ENCODE measurements around the gene ALDH8A1. TPM values are rescaled to one million over a fixed set of nuclear protein-coding genes. Genes with fewer than 3 reads are reported as not detected.

The ALDH8A1 gene
- total and polyA plus RNA-seq, 2 donors, result 0.60 to 1.1 TPM

DNA sequence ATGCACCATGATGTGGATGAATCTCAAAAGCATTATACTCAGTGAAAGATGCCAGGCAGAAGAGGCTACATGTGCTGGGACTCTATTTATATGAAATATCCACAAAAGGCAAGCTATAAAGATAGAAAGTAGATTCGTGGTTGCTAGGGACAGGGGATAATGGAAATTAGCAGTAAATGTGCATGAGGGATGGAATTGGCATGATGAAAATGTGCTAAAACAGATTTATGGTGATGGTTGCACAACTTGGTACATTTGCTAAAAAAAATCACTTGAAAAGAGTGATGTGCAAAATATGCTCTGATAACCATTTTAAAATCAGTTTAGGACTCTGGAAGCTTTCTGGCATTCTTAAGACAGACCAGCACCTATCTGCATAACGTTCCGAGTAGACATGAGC is 61.6 kb downstream of the ALDH8A1 start:
- no peak overlapping the region for H3K27ac ChIP-seq (ENCODE audit: low read depth)
- no peaks in the 10 kb centered on the region for H3K36me3 ChIP-seq (ENCODE audit: insufficient read depth)
- no peak overlapping the region for H3K4me3 ChIP-seq (ENCODE audit: low read depth, low read length)
- WGBS, result 51% methylated on average over 3 of the region's 3 CpGs
- H3K4me1 ChIP-seq (ENCODE audit: insufficient read depth), result no peaks in the 10 kb centered on the region
- DNase-seq (ENCODE audit: extremely low spot score), result no peak

DNA sequence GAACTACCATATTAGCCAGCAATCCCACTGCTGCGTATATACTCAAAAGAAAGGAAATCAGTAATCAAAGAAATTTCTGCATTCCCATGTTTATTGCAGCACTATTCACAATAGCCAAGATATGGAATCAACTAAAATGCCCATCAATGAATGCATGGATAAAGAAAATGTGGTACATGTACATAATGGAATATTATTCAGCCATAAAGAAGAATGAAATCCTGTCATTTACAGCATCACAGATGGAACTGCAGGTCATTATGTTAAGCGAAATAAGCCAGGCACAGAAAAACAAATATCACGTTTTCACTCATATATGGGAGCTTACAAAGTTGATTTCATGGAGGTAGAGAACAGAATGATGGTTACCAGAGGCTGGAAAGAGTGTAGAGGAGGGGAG is 65.1 kb downstream of the ALDH8A1 start:
- 95% methylated on average over 3 of the region's 3 CpGs for WGBS
- Histone ChIP-seq H3K27ac (ENCODE audit: low read depth) (no peak overlapping the region), H3K4me3 (ENCODE audit: low read depth, low read length) (no peak overlapping the region), H3K36me3 (ENCODE audit: insufficient read depth) (no peaks in the 10 kb centered on the region), H3K4me1 (ENCODE audit: insufficient read depth) (no peaks in the 10 kb centered on the region)
- no peak for DNase-seq (ENCODE audit: extremely low spot score)

DNA sequence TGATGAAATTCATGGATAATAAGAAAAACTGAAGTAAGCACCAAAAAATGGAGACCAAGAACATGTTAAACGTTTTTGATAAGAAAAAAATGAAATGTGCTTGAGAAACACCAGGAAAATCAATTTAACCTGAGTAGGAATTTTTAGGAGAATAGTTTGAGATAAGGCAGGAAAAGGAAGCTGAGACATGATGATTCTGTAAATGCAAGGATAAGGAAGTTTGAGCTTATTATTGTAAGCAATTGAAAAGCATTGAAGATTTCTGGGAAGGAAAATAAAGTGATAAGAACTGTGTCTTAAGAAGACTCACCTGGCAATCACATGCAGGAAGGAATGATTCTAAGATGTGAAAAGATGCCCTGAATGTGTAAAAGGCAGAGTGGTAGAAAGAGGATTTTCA is 66.6 kb downstream of the ALDH8A1 start:
- Histone ChIP-seq H3K36me3 (ENCODE audit: insufficient read depth) (no peaks in the 10 kb centered on the region), H3K27ac (ENCODE audit: low read depth) (no peak overlapping the region), H3K4me1 (ENCODE audit: insufficient read depth) (no peaks in the 10 kb centered on the region), H3K4me3 (ENCODE audit: low read depth, low read length) (no peak overlapping the region)
- WGBS, result 22% methylated on average over 1 of the region's 1 CpG
- DNase-seq (ENCODE audit: extremely low spot score), result no peak

GRCh38 chr6:134882426-134883038 is 67.4 kb downstream of the ALDH8A1 start:
- H3K36me3 ChIP-seq (ENCODE audit: insufficient read depth), result no peaks in the 10 kb centered on the region
- no peak overlapping the region for H3K27ac ChIP-seq (ENCODE audit: low read depth)
- no peak overlapping the region for H3K4me3 ChIP-seq (ENCODE audit: low read depth, low read length)
- WGBS, result 41% methylated on average over 10 of the region's 10 CpGs
- H3K4me1 ChIP-seq (ENCODE audit: insufficient read depth), result no peaks in the 10 kb centered on the region
- peak; percentile 45 for DNase-seq (ENCODE audit: extremely low spot score)

DNA sequence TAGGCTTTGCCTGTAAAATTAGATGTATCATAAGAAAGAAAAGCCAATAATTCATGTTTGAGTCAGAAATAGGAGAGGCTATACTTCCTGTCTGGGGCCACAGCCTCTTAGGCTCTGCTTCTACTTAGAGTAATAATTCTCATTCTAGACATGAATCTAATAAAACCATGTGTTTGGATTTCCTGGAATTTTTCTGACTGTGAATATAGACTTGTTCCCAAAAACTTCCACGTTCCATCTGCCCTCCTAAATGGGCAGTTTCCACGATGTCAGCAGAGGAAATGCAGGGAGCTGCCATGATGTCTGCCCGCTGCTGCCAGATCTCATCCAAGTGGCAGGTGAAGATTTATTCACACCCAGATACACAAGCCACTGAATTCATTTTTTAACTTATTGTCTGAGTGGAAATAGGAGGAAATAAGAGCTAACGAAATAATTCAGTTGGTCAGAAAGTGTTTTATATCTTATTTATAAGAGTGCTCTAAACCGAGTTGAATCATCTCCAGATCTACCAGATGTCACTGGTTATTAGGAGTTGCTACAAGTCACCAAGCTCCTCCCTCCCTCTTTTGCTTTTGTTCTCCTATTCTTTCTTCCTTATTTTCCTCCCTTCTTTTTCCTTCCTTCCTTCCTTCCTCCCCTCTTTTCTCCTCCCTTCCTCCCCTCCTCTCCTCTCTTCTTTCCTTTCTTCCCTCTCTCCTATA is 69.3 kb downstream of the ALDH8A1 start:
- no peaks in the 10 kb centered on the region for H3K4me1 ChIP-seq (ENCODE audit: insufficient read depth)
- 40% methylated on average over 5 of the region's 5 CpGs for WGBS
- no peaks in the 10 kb centered on the region for H3K36me3 ChIP-seq (ENCODE audit: insufficient read depth)
- no peak overlapping the region for H3K4me3 ChIP-seq (ENCODE audit: low read depth, low read length)
- no peak for DNase-seq (ENCODE audit: extremely low spot score)
- no peak overlapping the region for H3K27ac ChIP-seq (ENCODE audit: low read depth)

DNA sequence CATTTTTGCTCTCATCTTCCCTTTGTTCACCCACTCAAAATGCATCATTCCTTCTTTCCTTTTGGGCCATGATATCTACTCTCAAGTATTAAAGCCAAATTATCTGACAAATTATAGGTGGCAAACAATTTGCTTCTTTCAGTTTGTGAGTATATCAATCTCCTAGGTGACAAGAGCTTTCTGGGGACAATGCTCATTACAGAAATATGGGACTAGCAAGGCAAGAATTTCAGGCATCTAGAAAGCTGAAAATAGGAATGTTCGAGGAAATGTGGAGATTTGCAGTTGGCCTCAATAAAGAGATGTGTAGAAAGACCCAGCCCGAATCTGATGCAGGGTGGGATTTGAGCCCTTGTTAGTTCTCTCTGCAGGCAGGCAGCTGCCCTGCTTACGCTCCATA is 71.8 kb downstream of the ALDH8A1 start:
- WGBS, result 66% methylated on average over 3 of the region's 3 CpGs
- Histone ChIP-seq H3K4me1 (ENCODE audit: insufficient read depth) (no peaks in the 10 kb centered on the region), H3K4me3 (ENCODE audit: low read depth, low read length) (no peak overlapping the region), H3K36me3 (ENCODE audit: insufficient read depth) (no peaks in the 10 kb centered on the region), H3K27ac (ENCODE audit: low read depth) (no peak overlapping the region)
- DNase-seq (ENCODE audit: extremely low spot score), result no peak

DNA sequence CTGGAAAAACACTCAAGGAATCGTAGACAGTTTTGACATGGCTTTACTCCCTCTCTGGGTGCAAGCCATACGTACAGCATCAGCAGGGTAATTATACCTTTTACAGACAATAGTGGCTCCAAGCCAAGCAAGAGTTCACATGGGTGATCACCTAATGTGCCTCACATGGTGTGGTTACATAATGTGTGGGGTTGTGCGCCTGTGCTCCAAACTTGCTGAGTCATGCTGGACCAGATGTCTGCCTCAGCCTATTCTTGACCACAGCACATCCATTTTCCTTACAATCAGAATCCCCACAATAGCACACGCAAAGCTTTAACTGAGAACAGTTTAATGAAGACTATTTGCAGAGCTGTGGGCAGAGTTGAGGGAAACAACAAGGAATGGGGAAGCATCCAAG is 74.5 kb downstream of the ALDH8A1 start:
- Histone ChIP-seq H3K36me3 (ENCODE audit: insufficient read depth) (no peaks in the 10 kb centered on the region), H3K4me3 (ENCODE audit: low read depth, low read length) (no peak overlapping the region), H3K4me1 (ENCODE audit: insufficient read depth) (no peaks in the 10 kb centered on the region), H3K27ac (ENCODE audit: low read depth) (no peak overlapping the region)
- 95% methylated on average over 4 of the region's 4 CpGs for WGBS
- no peak for DNase-seq (ENCODE audit: extremely low spot score)

DNA sequence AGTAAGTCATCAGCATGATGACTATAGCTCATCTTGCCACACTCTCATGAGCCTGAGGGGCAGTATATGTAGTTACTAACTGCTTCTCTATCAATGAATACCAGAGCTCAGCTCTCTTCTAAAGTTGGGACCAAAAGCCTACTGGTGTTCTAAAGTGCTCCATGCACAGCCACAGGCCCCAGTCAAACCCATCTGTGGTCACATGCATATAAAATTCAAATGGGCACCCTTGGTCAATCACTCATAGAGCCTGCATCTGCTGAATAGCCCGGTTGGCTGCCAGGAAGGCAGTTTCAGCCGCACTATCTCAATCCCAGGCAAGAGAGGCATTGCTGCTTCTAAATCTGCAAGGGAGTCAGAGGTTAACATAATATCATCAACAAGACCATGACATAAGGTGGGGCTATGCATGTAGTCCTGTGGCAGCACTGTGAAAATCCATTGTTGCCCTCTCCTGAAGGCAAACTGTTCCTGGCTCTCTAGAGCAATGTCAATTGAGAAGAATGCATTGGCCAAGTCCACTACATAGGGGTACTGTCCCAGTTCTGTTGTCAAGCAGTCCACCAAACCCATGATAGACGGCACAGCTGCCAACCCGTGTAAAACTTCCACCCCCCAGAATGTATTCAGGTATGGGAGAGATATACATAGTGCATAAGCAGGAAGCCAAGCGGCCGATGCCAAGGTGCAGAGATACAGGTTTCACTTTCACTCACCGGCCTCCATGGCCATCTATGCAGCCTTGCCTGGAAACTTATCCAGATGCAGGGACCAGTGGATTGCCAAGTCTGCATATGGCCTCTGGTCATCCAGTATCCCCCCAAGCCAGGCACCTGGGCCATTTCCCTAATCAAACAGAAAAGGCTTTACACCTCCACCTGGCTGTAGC is 76.2 kb downstream of the ALDH8A1 start:
- H3K36me3 ChIP-seq (ENCODE audit: insufficient read depth), result no peaks in the 10 kb centered on the region
- no peak overlapping the region for H3K4me3 ChIP-seq (ENCODE audit: low read depth, low read length)
- WGBS, result 94% methylated on average over 7 of the region's 7 CpGs
- no peak for DNase-seq (ENCODE audit: extremely low spot score)
- H3K4me1 ChIP-seq (ENCODE audit: insufficient read depth), result no peaks in the 10 kb centered on the region
- no peak overlapping the region for H3K27ac ChIP-seq (ENCODE audit: low read depth)

DNA sequence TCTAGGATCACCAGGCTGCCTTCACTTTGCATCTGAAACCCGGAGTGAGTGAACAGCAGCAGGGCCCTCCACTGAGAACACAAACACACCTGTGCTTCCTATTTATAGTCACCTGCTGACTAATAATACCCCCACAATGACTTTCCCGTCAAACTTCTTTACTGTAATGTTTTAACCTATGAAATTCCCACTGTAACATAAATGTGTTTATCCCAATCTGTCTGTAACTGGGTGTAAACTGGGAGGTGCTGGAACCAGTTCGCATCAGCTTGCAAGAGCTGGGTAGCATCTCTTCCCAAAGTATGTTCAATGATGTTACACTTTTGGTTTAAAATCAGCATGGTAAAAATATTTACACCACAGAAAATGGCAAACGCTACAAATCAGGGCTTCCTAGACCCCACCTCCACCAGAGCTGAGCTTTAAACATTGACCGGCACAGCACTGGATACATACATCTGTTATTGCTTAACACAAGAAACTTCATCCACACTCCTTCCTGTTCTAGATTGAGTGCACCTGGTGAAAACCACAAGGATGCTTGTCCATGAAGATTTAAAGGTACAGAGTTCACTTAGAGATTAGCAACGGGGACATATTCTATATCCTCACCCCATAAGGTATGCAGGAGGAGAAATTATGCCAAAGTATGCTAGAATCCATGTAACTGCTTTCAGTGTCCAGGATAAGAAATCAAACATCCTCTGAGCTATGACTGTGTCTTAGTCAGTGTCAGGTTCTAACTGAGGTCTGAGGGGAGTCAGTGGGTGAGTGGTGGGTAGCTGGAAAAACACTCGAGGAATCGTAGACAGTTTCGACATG is 79.0 kb downstream of the ALDH8A1 start:
- no peaks in the 10 kb centered on the region for H3K36me3 ChIP-seq (ENCODE audit: insufficient read depth)
- DNase-seq (ENCODE audit: extremely low spot score), result no peak
- no peak overlapping the region for H3K4me3 ChIP-seq (ENCODE audit: low read depth, low read length)
- no peaks in the 10 kb centered on the region for H3K4me1 ChIP-seq (ENCODE audit: insufficient read depth)
- WGBS, result 65% methylated on average over 9 of the region's 9 CpGs
- no peak overlapping the region for H3K27ac ChIP-seq (ENCODE audit: low read depth)

GRCh38 chr6:134868812-134869211 is 81.1 kb downstream of the ALDH8A1 start:
- Histone ChIP-seq H3K4me1 (ENCODE audit: insufficient read depth) (no peaks in the 10 kb centered on the region), H3K27ac (ENCODE audit: low read depth) (no peak overlapping the region), H3K36me3 (ENCODE audit: insufficient read depth) (no peaks in the 10 kb centered on the region), H3K4me3 (ENCODE audit: low read depth, low read length) (no peak overlapping the region)
- WGBS, result 67% methylated on average over 3 of the region's 3 CpGs
- DNase-seq (ENCODE audit: extremely low spot score), result no peak

Other genes with a start within 250 kb of the ALDH8A1 start
- gene HBS1L, start 104.7 kb upstream of the ALDH8A1 start, total RNA-seq, result 105 TPM
- 47.3 TPM for gene HBS1L, start 104.7 kb upstream of the ALDH8A1 start, polyA plus RNA-seq
- 2.1 TPM for gene MYB, start 231.2 kb upstream of the ALDH8A1 start, total RNA-seq
- 0.18 TPM for gene MYB, start 231.2 kb upstream of the ALDH8A1 start, polyA plus RNA-seq